Measurements from ENCODE around the gene RPL28.

- TF ChIP-seq, protein P1, sequence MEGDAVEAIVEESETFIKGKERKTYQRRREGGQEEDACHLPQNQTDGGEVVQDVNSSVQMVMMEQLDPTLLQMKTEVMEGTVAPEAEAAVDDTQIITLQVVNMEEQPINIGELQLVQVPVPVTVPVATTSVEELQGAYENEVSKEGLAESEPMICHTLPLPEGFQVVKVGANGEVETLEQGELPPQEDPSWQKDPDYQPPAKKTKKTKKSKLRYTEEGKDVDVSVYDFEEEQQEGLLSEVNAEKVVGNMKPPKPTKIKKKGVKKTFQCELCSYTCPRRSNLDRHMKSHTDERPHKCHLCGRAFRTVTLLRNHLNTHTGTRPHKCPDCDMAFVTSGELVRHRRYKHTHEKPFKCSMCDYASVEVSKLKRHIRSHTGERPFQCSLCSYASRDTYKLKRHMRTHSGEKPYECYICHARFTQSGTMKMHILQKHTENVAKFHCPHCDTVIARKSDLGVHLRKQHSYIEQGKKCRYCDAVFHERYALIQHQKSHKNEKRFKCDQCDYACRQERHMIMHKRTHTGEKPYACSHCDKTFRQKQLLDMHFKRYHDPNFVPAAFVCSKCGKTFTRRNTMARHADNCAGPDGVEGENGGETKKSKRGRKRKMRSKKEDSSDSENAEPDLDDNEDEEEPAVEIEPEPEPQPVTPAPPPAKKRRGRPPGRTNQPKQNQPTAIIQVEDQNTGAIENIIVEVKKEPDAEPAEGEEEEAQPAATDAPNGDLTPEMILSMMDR (IDR thresholded peaks at IDR 0.05), result no peak
- no peak for TF ChIP-seq POLR2A (IDR thresholded peaks at IDR 0.05)
These were observed 15.3 kb upstream of the RPL28 start, which contains the start of gene IL11 for GRCh38 chr19:55370305-55370988.

All from uterus (tissue), 2 donors.